SKM-1 treated with dmso at 0.1 percent for 144 hours (cell line): Measurements from ENCODE around the gene BOLA2.
"Not testable (repeated sequence)": the region's sequence is repeated elsewhere in the genome, so short reads cannot be mapped to it uniquely, and the experiment has no call there.

Experiments used
- DNase-seq: peaks from one replicate; lab custom pipeline; 2025; ENCODE audit not compliant: unreplicated experiment; lab: John Stamatoyannopoulos, UW

BOLA2 gene

GRCh38 chr16:29454269-29454668 lies at the start of gene BOLA2, which contains the start of gene SLX1B:
BOLA2 (minus strand) TSS chr16:29454351; CDS start chr16:29454253, 98 bp downstream.
SLX1B (plus strand) TSS chr16:29454533.
- DNase-seq: not testable (repeated sequence)

GRCh38 chr16:29482276-29482675 lies 28.1 kb upstream of the BOLA2 start:
- not testable (repeated sequence) for DNase-seq

GRCh38 chr16:29472065-29472464 lies 17.9 kb upstream of the BOLA2 start:
- not testable (repeated sequence) for DNase-seq

- DNase-seq: not testable (repeated sequence)
Observed at GRCh38 chr16:29469660-29470059, 15.5 kb upstream of the BOLA2 start.

- DNase-seq: not testable (repeated sequence)
Observed at GRCh38 chr16:29467654-29468366, 13.7 kb upstream of the BOLA2 start.

GRCh38 chr16:29466904-29467303 lies 12.8 kb upstream of the BOLA2 start:
- DNase-seq: not testable (repeated sequence)

GRCh38 chr16:29465985-29466824 lies 12.1 kb upstream of the BOLA2 start:
- not testable (repeated sequence) for DNase-seq

GRCh38 chr16:29460647-29461030 lies 6.5 kb upstream of the BOLA2 start:
- not testable (repeated sequence) for DNase-seq

- DNase-seq: not testable (repeated sequence)
Observed at GRCh38 chr16:29459706-29460646, 5.8 kb upstream of the BOLA2 start, which contains the start of gene SULT1A4. SULT1A4 (plus strand) TSS chr16:29459913; CDS start chr16:29461386, 1,473 bp downstream.

- DNase-seq: not testable (repeated sequence)
Observed at GRCh38 chr16:29457660-29458059, 3.5 kb upstream of the BOLA2 start.

GRCh38 chr16:29454828-29455227 lies 677 bp upstream of the BOLA2 start:
- not testable (repeated sequence) for DNase-seq

- not testable (repeated sequence) for DNase-seq
Observed at GRCh38 chr16:29453754-29454153, 397 bp downstream of the BOLA2 start.

- DNase-seq: not testable (repeated sequence)
Observed at GRCh38 chr16:29425390-29425789, 28.8 kb downstream of the BOLA2 start.

GRCh38 chr16:29423587-29423986 lies 30.6 kb downstream of the BOLA2 start:
- DNase-seq: not testable (repeated sequence)

- DNase-seq: not testable (repeated sequence)
Observed at GRCh38 chr16:29405249-29405648, 48.9 kb downstream of the BOLA2 start.
